Gastroesophageal sphincter (tissue), 3 donors: ENCODE data around the gene ADAMTS4.
A peak's percentile ranks its signal among the peaks of the same experiment; 100 is the strongest.

Experiments
- EP300 ChIP-seq: sonication (generic); formaldehyde crosslinking; IDR thresholded peaks from one replicate; pipeline ENCODE4 v1.6.1; 2017; ENCODE audit warnings: antibody characterized with exemption, mild to moderate bottlenecking
- POLR2A ChIP-seq, 2 donors: fragments of 450-650 bp; IDR thresholded peaks; one replicate each; pipeline ENCODE4 v1.6.1; 2017; ENCODE audit warnings: antibody characterized with exemption in 2 of 2, mild to moderate bottlenecking in 2 of 2, moderate library complexity in 1 of 2
- POLR2AphosphoS5 ChIP-seq: sonication (generic); formaldehyde crosslinking; IDR thresholded peaks from one replicate; pipeline ENCODE4 v1.6.1; 2017; ENCODE audit warnings: antibody characterized with exemption
- TF ChIP-seq, protein P1 (sequence below), 4 experiments: fragments of 200-600 bp in 2 of 4; fragments of 450-650 bp in 2 of 4; sonication (generic) in 1 of 4; IDR thresholded peaks; one replicate each; pipeline ENCODE4 v1.5.1; 2017 to 2019; ENCODE audit warnings: antibody characterized with exemption in 4 of 4, mild to moderate bottlenecking in 2 of 4, moderate library complexity in 2 of 4

DNA sequence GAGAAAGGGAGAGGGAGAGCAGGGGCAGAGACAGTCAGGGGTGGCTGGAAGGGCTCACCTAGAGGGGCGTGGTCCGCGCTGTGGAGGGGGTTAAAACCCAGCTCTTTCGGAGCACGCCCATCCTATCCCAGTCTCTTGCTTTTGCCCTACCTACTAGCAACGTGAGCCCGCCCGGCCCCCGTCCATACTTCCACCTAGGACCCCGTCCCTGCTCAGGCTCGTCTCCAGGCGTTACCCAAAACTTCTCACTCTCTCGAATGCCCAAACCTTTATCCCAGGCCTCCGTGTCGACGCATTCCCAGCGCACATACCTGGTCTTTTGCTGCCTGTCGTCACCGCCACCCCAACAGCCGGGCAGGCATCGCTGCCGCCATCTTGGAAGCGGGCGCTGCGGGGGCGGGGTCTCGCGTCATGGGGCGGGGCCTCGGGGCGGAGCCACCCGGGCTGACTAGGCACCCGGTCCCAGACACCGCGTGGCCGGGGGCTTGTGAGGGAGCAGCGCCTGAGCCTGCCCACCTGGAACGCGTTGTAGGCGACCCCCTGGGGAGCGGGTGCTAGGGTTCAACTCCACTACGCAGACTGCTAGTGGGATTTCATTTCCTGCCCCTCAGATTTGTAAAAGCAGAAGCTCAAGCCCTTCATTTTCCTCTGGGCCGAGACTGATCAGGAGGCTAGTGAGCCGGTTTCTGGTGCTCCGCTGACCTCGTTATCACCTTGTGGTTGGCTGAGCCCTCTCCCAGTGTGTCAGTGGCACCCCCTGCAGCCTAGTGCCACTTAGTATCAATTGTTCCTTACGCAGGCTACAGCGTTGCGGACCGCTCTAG is 21.5 kb downstream of the ADAMTS4 start, which contains the start of gene B4GALT3:
- TF ChIP-seq POLR2A (IDR thresholded peaks at IDR 0.05) (peak; percentile 58 to 76), EP300 (no peak), POLR2AphosphoS5 (peak; percentile 83)
- TF ChIP-seq, protein P1, sequence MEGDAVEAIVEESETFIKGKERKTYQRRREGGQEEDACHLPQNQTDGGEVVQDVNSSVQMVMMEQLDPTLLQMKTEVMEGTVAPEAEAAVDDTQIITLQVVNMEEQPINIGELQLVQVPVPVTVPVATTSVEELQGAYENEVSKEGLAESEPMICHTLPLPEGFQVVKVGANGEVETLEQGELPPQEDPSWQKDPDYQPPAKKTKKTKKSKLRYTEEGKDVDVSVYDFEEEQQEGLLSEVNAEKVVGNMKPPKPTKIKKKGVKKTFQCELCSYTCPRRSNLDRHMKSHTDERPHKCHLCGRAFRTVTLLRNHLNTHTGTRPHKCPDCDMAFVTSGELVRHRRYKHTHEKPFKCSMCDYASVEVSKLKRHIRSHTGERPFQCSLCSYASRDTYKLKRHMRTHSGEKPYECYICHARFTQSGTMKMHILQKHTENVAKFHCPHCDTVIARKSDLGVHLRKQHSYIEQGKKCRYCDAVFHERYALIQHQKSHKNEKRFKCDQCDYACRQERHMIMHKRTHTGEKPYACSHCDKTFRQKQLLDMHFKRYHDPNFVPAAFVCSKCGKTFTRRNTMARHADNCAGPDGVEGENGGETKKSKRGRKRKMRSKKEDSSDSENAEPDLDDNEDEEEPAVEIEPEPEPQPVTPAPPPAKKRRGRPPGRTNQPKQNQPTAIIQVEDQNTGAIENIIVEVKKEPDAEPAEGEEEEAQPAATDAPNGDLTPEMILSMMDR (IDR thresholded peaks at IDR 0.05) = peak in 2 of 4 experiments; percentile 18 to 21
